PC-9 (cell line): Measurements from ENCODE around the gene FADS3.

ENCODE experiments used
- CTCF ChIP-seq: fragments of 200-600 bp; sonication (generic); conservative IDR thresholded peaks from 2 replicates; pipeline ENCODE4 v1.6.1; 2017; ENCODE audit warnings: mixed run types, antibody characterized with exemption, mild to moderate bottlenecking, moderate library complexity
- EZH2 ChIP-seq: fragments of 200-600 bp; sonication (generic); IDR thresholded peaks from 2 replicates; pipeline ENCODE4 v1.8.0; 2017; ENCODE audit warnings: antibody characterized with exemption, low read depth

- no peak for TF ChIP-seq CTCF
- no peak for TF ChIP-seq EZH2
Observed at GRCh38 chr11:61906522-61906909, 15.2 kb upstream of the FADS3 start.
